ENCODE measurements around the gene COMMD10. TPM values are rescaled to one million over a fixed set of nuclear protein-coding genes. Genes with fewer than 3 reads are reported as not detected.

Gene COMMD10
- total RNA-seq, 2 experiments from 2014 or later = 26.0 to 27.6 TPM

DNA sequence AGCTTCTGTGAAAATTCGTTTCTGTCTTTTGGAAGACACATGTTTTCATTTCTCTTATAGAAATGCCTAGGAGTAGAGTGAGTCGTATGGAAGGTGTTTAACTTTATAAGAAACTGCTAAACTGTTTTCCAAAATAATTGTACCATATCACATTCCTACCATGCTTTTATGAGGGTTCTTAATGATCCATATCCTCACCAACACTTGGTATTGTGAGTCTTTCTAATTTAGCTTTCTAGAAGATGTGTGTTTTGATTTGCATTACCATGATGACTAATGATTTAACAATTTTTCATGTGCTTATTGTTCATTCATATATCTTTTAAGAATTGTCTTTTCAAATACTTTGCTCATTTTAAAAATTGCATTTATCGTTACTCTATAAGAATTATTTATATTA lies 223.6 kb downstream of the COMMD10 start:
- DNase-seq (no peak), ATAC-seq (ENCODE audit: poor library complexity) (no peak)
- ChIA-PET CTCF (no interaction called here), POLR2A (no interaction called here)
- Mint-ChIP-seq H3K4me1 (ENCODE audit: low read depth) (peaks cover 8% of the 10 kb centered on the region), H3K9me3 (peaks cover 38% of the 10 kb centered on the region), H3K27ac (no peak overlapping the region), H3K4me3 (no peak overlapping the region), H3K27me3 (no peaks in the 10 kb centered on the region), H3K36me3 (ENCODE audit: low read depth) (peaks cover 98% of the 10 kb centered on the region)
- H3K9me3 ChIP-seq (ENCODE audit: control insufficient read depth in 1 of 2, insufficient read depth in 1 of 2, low read length in 2 of 2) = peaks cover 5 to 45% of the 10 kb centered on the region in 2 experiments
- H3K27me3 ChIP-seq (ENCODE audit: control insufficient read depth in 1 of 2, insufficient read depth in 2 of 2, low read length in 2 of 2) = no peaks in the 10 kb centered on the region
- intact Hi-C loops (cut with DNase I, micrococcal nuclease) = no loop called here
- H3K4me3 ChIP-seq (ENCODE audit: low read length) = no peak overlapping the region
- TF ChIP-seq, protein P1, sequence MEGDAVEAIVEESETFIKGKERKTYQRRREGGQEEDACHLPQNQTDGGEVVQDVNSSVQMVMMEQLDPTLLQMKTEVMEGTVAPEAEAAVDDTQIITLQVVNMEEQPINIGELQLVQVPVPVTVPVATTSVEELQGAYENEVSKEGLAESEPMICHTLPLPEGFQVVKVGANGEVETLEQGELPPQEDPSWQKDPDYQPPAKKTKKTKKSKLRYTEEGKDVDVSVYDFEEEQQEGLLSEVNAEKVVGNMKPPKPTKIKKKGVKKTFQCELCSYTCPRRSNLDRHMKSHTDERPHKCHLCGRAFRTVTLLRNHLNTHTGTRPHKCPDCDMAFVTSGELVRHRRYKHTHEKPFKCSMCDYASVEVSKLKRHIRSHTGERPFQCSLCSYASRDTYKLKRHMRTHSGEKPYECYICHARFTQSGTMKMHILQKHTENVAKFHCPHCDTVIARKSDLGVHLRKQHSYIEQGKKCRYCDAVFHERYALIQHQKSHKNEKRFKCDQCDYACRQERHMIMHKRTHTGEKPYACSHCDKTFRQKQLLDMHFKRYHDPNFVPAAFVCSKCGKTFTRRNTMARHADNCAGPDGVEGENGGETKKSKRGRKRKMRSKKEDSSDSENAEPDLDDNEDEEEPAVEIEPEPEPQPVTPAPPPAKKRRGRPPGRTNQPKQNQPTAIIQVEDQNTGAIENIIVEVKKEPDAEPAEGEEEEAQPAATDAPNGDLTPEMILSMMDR (IDR thresholded peaks at IDR 0.05) = no peak
- H3K4me1 ChIP-seq (ENCODE audit: insufficient read depth, low read length) = no peaks in the 10 kb centered on the region
- no peak overlapping the region for H3K27ac ChIP-seq (ENCODE audit: low read depth in 1 of 2, low read length in 2 of 2)
- H3K36me3 ChIP-seq (ENCODE audit: insufficient read depth, low read length) = peaks cover 36% of the 10 kb centered on the region

DNA sequence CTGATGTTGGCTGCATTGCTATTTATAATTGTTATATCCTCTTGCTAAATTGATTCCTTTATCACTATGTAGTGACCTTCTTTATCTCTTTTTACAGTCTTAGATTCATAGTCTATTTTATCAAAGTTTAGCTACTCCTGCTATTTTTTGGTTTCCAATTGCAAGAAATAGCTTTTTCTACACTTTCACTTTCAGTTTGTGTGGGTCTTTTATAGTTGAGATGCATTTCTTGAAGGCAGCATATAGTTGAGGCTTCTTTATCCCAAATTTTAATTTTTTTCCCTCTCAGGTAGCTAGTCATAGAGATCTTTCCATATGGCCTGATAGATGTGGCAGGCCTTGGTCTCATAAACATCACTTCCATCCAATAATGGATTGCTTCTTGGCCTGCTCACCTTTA lies 228.5 kb downstream of the COMMD10 start:
- Mint-ChIP-seq H3K9me3 (peaks cover 17% of the 10 kb centered on the region), H3K4me1 (ENCODE audit: low read depth) (peaks cover 9% of the 10 kb centered on the region), H3K36me3 (ENCODE audit: low read depth) (peaks cover 98% of the 10 kb centered on the region)

DNA sequence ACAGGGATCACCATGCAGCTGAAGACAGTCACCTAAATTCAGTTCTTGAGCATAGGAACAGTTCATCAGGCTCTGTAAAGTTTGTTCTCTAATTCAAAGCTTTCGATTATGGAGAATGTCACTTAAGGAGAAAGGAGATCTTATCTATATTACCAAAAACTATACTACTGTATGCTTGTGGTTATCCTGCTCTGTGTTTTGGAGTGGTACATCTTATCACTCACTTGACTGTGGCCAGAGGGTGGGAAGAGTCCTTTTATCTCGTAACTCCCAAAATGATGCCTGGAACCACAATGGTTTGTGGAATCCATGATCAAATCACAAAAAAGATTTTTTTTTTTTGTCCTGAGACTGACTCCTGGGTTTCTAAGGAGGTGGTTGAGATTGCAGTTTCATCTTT lies 230.7 kb downstream of the COMMD10 start:
- peaks cover 9% of the 10 kb centered on the region for H3K4me1 Mint-ChIP-seq (ENCODE audit: low read depth)
- H3K27me3 ChIP-seq (ENCODE audit: control insufficient read depth in 1 of 2, insufficient read depth in 2 of 2, low read length in 2 of 2) = no peaks in the 10 kb centered on the region
- H3K27ac ChIP-seq (ENCODE audit: low read depth in 1 of 2, low read length in 2 of 2) = no peak overlapping the region
- H3K4me3 ChIP-seq (ENCODE audit: low read length) = no peak overlapping the region
- H3K27ac Mint-ChIP-seq = no peak overlapping the region
- peaks cover 99% of the 10 kb centered on the region for H3K36me3 Mint-ChIP-seq (ENCODE audit: low read depth)
- no peak overlapping the region for H3K4me3 Mint-ChIP-seq
- H3K4me1 ChIP-seq (ENCODE audit: insufficient read depth, low read length) = no peaks in the 10 kb centered on the region
- intact Hi-C loops (cut with DNase I, micrococcal nuclease) = no loop called here
- H3K27me3 Mint-ChIP-seq = no peaks in the 10 kb centered on the region
- H3K36me3 ChIP-seq (ENCODE audit: insufficient read depth, low read length) = peaks cover 40% of the 10 kb centered on the region
- H3K9me3 ChIP-seq (ENCODE audit: control insufficient read depth in 1 of 2, insufficient read depth in 1 of 2, low read length in 2 of 2) = peaks cover 0 to 14% of the 10 kb centered on the region in 2 experiments
- POLR2A ChIA-PET = no interaction called here
- ATAC-seq (ENCODE audit: poor library complexity) = no peak
- TF ChIP-seq, protein P1 (IDR thresholded peaks at IDR 0.05) = no peak
- peaks cover 17% of the 10 kb centered on the region for H3K9me3 Mint-ChIP-seq
- CTCF ChIA-PET = no interaction called here
- no peak for DNase-seq

More for the DNA sequence above, 228.5 kb downstream of the COMMD10 start:
- H3K9me3 ChIP-seq (ENCODE audit: control insufficient read depth in 1 of 2, insufficient read depth in 1 of 2, low read length in 2 of 2) = peaks cover 0 to 18% of the 10 kb centered on the region in 2 experiments
- peaks cover 34% of the 10 kb centered on the region for H3K36me3 ChIP-seq (ENCODE audit: insufficient read depth, low read length)
- H3K4me3 ChIP-seq (ENCODE audit: low read length) = no peak overlapping the region
- TF ChIP-seq, protein P1 (IDR thresholded peaks at IDR 0.05) = no peak
- Mint-ChIP-seq H3K4me3 (no peak overlapping the region), H3K27me3 (no peaks in the 10 kb centered on the region), H3K27ac (no peak overlapping the region)
- no peak for DNase-seq
- no peaks in the 10 kb centered on the region for H3K27me3 ChIP-seq (ENCODE audit: control insufficient read depth in 1 of 2, insufficient read depth in 2 of 2, low read length in 2 of 2)
- H3K4me1 ChIP-seq (ENCODE audit: insufficient read depth, low read length) = no peaks in the 10 kb centered on the region
- H3K27ac ChIP-seq (ENCODE audit: low read depth in 1 of 2, low read length in 2 of 2) = no peak overlapping the region
- ATAC-seq (ENCODE audit: poor library complexity) = no peak
- POLR2A ChIA-PET = no interaction called here
- CTCF ChIA-PET = no interaction called here
- intact Hi-C loops (cut with DNase I, micrococcal nuclease) = no loop called here

Data from CD4-positive, alpha-beta T cell (primary cell).